Activated CD4-positive, alpha-beta T cell treated with anti-CD3 and anti-CD28 coated beads for 48 hours (primary cell): ENCODE results near the gene CERT1.

Experiments
- DNase-seq: peaks from one replicate; pipeline ENCODE4 v3.0.0-alpha.2; 2020

CERT1 gene

DNA sequence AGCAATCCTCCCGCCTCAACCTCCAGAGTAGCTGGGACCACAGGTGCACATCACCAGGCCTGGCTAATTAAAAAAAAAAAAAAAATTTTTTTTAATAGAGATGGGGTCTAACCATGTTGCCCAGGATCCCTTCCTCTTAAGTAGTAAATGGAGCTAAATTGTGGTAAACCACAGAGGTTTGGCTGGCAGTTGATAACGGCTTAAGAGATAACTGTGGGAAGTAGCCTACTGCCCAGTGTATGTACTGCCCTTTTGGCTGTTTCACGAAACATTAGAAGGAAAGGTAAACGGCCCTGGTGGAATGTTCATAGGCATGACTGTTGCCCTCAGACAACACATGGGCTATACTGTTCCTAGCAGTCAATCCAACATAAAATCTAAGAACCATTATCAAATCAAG, 130.0 kb downstream of the CERT1 start:
- DNase-seq, result no peak

DNA sequence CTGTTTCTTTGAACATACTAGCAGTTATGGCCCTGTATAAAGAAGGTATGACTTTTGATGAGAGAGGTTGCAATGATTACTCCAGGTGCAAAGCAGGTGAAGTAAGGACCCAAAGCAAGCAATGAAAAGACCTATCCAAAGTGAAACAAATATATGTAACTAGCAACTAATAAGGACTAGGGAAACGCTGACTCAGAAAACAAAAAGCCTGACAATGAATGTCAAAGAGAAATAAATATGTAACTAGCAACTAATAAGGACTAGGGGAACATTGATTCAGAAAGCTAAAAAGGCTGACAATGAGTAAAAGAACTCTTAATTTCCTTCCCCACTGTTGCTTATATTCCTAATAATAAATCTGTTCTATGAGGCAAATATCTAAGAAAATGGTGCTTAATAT, 131.3 kb downstream of the CERT1 start:
- no peak for DNase-seq

DNA sequence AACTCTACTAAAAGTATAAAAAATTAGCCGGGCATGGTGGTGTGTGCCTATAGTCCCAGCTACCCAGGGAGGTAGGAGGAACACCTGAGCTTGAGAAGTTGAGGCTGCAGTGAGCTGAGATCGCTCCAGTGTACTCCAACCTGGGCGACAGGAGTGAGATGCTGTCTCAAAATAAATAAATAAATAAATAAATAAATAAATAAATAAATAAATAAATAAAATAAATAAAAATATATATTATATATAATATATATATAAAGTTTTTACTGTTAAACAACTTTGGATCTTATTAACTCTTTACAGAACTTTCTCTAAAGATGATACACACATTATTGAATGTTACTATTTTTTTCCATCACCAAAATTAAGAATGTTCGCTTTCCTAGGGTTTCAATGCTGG, 136.0 kb downstream of the CERT1 start:
- no peak for DNase-seq

DNA sequence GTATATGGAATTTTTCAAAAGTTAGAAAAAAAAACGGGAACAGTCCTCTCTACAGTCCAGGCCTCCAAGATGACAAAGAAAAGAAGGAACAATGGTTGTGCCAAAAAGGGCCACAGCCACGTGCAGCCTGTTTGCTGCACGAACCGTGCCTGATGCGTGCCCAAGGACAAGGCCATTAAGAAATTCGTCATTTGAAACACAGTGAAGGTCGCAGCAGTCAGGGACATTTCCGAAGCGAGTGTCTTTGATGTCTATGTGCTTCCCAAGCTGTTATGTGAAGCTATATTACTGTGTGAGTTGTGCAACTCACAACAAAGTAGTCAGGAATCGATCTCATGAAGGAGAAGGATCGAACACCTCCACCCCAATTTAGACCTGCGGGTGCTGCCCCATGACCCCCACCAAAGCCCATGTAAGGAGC, 137.0 kb downstream of the CERT1 start:
- no peak for DNase-seq

DNA sequence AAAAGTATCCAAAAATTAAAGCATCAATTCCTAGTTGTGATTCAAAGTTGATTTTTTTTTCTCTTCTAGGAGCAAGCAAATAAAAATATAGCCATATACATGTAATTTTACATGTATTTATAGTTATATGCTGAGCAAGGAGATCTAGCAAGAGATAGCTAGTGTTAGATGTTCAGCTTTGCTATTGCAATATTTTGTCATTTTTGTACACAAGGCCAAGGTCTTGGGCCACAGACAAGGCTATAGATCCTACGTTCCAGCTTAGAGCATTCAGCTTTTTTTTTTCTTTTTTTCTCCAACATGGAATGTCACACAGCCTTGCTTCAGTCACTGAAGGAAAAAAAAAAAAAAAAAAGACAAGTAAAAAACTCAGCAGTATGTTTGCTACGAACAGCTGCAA, 137.6 kb downstream of the CERT1 start:
- no peak for DNase-seq

DNA sequence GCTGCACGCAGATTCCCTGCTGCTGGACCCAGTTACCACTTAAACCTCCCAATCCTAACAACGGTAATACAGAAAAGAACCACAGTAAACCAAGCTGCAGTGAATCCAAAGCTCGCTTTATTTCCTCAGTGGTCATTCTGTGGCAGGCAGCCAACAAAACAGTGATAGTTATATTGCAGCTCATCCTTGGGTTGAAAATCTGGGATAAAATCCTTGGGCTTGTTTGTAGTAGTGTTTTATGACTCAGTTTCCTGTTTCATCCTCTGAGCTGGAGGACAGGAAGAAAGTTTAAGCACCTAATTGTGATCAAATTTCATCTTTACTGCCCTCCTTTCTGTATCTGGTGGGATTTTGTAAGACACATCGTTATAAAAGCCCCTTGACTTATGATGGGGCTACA, 143.0 kb downstream of the CERT1 start:
- no peak for DNase-seq

DNA sequence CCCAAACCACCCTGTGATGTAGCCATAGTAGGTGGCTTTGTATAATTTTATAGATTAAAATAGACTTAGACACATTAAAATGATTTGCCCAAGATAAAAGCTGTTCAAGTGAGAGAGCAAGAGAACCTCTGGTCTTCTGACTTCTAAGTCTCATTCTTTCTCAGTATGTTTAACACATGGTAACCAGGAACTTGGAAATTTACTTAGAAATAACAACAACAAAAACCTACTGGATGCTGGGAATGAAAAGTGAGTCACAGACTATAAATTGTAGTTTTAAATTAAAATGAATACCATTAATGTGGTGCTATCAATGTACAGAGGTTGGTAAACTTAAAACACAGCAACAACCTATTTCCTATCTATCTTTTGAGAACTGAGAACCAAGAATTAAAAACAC, 144.0 kb downstream of the CERT1 start:
- no peak for DNase-seq

DNA sequence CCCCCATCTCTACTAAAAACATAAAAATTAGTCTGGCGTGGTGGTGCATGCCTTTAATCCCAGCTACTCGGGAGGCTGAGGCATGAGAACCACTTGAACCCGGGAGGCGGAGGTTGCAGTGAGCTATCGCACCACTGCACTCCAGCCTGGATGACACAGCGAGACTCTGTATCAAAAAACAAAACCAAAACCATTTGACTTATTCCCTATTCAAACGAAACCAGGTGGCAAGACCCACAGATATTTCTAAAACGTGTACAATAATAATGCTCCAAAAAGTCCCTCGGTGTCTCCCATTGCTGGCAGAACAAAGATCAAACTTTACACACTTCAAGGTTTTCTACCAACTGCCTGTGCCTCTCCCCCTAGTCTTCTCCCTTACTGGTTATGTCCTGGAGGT, 144.6 kb downstream of the CERT1 start:
- no peak for DNase-seq

DNA sequence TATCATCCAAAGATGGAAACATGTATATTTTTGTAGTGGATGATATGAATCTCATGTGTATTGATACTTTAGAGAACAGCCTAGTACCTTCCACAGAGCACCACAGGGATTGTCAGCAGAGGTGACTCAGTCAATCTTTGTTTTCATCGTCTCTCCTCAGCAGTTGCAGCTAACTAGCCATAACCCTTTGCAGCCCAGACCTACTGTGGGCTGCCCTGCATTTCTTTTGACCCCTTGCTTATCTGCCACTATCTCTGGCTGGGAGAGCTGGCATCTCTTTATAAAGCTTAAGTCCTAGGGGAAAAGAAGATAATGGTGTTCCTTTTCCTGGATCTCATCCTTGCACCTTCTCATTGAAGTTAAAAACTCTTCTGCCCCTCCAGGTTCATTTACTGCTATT, 145.7 kb downstream of the CERT1 start:
- no peak for DNase-seq

DNA sequence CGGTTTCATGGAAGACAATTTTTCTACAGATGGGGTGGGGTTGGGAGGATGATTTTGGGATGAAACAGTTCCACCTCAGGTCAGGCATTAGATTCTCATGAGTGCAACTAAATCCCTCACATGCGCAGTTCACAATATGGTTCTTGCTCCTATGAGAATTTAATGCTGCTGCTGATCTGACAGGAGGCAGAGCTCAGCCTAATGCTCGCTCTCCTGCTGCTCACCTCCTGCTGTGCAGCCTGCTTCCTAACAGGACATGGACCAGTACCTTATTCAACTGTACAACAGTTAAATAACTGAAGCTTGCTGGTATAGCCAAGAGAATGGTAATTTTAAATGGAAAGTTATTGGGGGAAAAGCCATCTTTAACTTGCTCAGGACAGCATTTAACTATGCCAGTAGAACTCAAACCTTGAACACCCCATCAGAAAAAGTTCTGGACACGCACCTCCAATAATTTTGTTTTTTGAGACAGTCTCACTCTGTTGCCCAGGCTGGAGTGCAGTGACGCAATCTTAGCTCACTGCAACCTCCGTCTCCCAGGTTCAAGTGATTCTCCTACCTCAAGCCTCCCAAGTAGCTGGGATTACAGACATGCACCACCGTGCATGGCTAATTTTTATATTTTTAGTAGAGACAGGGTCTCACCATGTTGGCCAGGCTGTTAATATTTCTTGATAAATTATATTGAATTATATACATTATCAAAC, 146.7 kb downstream of the CERT1 start:
- no peak for DNase-seq

DNA sequence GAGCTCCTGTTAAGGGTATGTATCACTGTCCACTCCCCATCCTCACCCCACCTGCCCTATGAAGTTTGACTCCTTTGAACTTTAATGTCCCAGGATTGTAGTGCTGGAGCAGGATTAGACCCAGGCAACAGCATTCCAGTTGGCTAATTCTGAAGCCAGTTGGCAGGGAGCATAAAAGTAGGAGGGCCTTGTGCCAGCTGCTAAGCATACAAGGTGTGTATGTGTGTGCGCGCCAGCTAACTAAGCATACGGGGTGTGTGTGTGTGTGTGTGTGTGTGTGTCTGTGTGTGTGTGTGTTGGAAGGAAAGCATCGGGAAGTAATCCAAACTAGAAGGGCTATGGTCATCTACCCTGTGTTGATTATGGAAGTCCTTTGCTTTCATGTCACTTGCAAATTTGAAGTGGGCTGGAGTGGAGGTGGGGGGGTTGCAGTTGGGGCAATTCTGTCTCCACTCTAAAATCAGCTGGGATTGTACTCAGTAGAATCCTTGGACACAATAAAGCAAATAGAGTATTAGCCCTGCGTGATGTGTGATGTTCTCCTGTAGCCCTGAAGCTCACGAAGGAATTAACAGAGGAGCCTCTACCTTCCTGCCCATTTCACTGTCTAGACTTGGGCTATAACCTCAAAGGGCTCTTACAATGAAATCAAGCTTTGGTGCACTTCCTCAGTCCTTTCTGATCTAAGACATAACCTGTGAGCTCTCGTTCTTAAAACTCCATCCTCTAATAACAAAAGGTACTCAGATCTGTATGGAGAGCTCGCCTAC, 147.5 kb downstream of the CERT1 start:
- DNase-seq, result no peak

DNA sequence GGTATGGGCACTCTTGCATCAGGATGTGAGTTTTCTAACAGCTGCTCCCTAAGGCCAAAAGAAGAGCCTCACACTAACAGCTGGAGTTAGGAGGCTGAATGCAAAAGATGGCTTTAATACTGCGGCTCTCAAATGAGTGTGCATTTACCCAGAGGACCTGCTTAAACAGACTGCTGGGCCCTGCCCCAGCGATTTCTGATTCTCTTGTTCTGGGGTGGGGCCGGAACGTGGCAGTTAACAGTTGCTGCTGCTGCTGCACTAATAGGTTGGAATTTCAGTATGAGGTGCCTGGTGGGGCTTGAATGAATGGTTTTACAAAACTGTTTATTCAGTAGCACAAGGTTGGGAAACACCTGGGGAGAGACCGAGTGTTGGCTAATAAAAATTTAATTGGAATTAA, 148.3 kb downstream of the CERT1 start:
- no peak for DNase-seq

DNA sequence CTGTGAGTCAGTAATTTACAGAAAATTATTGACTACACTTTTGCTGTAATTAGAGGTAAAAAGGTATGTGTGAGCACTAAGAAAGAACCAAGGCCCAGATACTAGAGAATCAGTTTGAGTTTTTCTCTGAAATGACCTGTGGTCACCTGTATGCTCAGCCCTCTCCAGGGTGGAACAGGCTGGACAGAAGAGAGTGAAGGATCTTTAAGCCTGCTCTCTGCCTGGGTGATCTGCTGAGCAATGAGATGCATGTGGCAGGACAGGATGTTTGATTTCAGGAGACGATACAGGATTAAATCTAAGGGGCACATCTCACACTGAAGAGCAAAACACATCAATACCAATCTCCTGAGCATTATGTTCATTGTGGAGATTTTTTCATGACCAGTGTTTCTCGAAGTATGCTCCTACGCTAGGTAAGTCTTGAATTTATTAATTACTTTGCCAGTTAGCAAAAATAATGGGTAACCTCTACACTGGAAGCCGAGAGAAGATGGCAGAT, 148.9 kb downstream of the CERT1 start:
- DNase-seq, result no peak

DNA sequence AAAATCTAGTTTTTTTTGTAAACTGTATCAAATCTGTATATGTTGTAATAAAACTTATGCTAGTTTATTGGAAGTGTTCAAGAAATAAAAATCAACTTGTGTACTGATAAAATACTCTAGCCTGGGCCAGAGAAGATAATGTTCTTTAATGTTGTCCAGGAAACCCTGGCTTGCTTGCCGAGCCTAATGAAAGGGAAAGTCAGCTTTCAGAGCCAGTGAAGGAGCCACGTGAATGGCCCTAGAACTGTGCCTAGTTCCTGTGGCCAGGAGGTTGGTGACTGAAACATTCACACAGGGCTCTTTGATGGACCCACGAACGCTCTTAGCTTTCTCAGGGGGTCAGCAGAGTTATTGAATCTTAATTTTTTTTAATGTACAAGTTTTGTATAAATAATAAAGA, 150.1 kb downstream of the CERT1 start:
- no peak for DNase-seq

DNA sequence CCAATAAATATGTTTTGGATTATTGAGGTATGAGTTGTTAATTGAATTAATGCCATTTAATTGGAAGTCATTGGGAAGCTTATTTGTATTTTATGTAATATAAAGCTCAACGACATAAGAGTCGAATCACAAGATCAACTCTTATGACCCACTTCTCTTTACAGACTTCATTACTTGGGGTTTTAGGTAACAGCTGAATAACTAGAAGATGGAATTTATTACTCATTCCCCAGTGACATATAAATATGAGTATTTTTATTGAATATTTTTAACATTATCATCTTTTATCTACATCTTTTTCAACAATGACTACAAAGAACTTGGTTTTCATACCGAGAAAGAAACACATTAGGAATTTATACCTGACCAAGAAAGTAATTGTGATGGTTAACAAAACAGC, 153.3 kb downstream of the CERT1 start:
- DNase-seq, result no peak

DNA sequence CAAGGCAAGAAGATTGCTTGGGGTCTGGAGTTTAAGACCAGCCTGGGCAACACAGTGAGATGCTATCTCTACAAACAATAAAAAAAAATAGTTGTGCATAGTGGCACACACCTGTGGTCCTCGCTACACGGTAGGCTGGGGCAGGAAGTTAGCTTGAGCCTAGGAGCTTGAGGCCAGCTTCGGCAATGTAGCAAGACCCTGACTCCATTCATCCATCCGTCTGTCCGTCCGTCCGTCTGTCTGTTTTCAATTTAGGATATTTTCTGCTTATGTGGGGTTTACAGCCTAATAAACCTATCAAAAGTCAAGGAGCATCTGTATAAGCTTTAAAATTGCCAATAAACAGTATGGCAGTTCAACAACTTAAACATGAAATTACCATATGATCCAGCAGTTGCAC, 154.7 kb downstream of the CERT1 start:
- no peak for DNase-seq

DNA sequence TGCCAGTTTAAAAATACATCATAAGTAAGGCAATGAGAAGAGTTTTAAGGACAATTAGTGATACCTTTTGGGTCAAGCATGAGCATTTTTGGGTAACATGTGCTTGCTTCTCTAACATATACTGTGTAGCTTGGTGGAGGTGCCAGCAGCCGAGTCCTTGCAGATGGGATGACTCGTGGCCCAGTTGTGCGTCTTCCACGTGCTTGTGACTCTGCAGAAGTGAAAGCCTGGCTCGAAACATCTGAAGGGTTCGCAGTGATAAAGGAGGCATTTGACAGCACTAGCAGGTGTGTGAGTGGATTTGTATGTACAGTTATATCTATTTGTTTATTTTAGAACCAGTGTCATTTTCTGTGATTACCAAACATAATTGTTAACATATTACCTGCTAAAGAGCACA, 156.2 kb downstream of the CERT1 start:
- no peak for DNase-seq

DNA sequence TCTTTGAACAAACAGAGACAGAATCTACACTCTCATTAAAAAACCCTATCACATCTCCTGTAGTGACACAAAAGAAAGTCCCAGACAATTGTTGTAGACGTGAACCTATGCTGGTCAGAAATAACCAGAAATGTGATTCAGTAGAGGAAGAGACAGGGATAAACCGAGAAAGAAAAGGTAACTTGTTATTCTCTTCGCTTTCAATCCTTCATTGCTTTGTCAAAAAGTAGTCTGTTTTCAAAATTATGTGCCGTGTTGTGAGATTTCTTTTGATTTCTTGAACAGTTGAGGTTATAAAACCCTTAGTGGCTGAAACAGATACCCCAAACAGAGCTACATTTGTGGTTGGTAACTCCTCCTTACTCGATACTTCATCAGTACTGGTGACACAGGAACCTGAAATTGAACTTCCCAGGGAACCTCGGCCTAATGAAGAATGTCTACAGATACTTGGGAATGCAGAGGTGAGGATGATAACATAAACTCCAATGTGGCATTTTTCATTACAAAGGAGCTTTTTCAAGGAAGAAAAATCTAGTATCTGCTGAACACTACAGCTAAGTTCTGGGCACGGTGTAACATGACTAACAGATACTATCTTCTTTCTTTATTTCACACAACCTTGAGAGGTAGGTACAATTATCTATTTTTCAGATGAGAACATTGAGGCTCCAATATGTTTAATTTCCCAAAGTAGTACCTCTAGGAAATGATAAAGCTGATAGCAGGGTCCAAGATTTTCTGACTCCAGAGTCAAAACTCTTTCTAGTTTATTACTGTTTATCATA, 160.1 kb downstream of the CERT1 start:
- no peak for DNase-seq

DNA sequence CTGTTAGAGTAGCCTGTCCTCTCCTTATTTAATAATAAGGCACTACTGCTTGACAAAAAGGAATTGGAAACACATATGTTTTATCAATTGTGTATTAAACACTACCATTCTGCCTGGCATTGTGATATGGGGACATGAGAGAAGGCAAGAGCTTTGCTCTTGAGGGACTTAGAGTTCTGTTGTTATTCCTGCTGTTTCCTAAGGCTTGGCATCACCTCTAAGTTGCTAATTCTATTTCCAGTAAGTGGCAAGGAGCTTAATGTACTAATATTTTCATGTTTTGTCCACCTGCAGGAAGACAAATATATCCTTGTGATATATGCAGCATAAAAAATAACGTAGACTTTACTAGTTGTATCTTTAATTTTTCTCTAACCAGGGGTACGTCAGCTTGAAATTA, 161.8 kb downstream of the CERT1 start:
- DNase-seq, result no peak

DNA sequence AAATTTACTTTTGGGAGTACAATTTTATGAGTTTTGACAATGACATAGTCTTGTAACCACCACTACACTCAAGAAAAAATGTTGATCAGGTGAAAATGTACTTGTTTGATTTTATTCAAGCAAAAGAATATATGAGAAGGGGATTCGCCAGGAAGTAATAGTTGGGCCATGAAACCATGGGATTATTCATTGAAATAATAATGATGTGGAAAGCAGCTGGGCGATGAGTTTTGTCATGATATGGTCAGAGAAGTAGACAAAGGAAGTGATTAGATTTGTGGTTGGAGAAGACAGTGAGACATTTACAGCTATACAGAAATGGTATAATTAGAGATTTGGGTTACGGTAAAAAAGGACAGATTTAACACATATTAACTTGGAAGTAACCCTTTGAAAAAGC, 163.2 kb downstream of the CERT1 start:
- DNase-seq, result no peak

DNA sequence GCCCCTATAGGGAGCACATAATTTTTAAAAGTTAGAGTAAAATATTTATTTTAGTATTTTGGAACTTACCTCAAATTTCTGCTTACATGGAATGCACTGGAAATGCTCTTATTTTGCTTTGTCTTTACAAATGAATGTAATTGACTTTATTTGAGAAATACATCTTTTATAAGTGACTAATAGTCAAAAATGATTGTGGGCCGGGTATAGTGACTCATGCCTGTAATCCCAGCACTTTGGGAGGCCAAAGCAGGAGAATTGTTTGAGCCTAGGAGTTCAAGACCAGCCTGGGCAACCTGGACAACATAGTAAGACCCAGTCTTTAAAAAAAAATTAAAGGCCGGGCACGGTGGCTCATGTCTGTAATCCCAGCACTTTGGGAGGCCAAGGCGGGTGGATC, 168.6 kb downstream of the CERT1 start:
- DNase-seq, result no peak

DNA sequence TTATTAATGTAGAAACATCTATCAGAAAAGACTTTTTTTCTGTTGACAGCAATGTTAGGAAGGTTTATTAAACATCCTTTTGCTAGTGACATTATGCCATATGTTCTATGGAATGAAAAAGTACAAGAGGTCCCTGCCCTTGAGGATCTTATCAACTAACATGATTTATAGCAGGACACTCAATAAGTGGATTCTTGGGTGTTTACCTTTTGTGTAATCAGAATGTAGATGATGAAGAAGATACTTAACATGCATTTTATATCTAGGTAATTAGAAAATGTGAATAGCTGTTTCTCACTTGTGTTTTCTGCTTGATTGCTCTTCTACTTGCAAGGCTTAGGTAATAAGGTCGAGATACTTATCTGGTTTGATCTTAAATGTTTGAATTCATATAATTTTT, 169.5 kb downstream of the CERT1 start:
- DNase-seq, result no peak

DNA sequence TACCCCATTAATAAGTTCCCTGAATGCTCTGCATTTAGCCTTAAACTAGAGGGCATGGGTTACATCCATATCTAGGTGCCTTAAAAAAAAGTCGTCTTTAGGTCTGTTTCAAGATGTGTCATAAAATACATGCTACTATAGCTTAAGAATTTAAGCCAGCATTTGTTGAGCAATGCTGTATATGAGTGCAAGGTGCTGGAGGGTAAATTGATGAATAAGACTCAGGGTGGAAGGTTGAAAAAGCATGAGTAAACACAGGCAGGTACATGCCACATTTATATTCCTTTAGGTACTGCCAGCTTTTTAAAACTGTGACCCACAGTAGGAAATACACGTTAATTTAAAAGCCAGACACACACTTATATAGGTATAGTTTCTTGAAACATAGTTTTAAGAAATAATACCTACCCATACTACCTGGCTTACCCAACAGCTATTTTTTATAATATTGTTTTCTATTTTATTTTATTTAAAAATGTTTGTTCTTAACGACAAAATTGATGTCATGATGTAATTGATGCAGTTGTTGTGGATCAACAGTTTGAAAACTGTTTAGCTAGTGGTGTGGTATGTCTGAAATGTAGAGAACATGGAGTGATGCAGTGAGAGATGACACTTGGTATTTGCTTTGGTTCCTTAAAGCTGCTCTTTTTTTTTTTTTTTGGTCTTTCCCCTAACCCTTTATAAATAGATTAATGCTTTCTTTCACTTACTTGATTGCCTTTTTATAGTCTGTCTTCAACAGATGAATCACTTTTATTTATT, 170.5 kb downstream of the CERT1 start:
- DNase-seq, result no peak
